ENCODE measurements around the gene PCSK6.

The PCSK6 gene

DNA sequence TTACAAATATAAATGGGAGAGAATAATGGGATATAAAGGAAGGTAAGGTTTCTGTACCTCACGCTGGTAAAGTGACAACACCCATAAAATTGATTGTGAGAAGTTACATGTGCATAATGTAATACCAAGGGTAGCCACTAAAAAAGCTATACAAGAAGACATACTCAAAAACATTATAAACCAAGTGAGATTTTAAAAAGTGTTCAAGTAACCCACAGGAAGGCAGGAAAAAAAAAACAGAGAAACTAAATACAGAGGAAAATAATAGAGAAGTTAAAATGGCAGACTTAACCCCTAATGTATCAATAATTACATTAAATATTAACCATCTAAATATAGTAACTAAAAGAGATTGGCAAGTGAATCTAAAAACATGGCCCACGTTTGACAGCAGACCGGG lies 76.3 kb downstream of the PCSK6 start:
- H3K79me2 ChIP-seq (ENCODE audit: low read length), result no peaks in the 10 kb centered on the region
- no peak overlapping the region for H3K4me3 ChIP-seq (ENCODE audit: low read length)
- H3K4me1 ChIP-seq (ENCODE audit: low read length), result no peaks in the 10 kb centered on the region
- H2AFZ ChIP-seq (ENCODE audit: low read length), result no peak overlapping the region
- H3K9ac ChIP-seq (ENCODE audit: low read length), result no peak overlapping the region
- H3K27me3 ChIP-seq (replicated peaks; ENCODE audit: insufficient read depth, low read length), result no peaks in the 10 kb centered on the region
- no peak overlapping the region for H3K27ac ChIP-seq (ENCODE audit: low read length)
- no peaks in the 10 kb centered on the region for H3K9me2 ChIP-seq (replicated peaks; ENCODE audit: insufficient read depth, low read length)
- DNase-seq, result no peak
- no peaks in the 10 kb centered on the region for H3F3A ChIP-seq (ENCODE audit: insufficient read depth, low read length)
- H3K4me2 ChIP-seq (ENCODE audit: low read depth, low read length), result no peak overlapping the region
- no peaks in the 10 kb centered on the region for H3K36me3 ChIP-seq (replicated peaks; ENCODE audit: insufficient read depth, low read length)
- no peaks in the 10 kb centered on the region for H4K20me1 ChIP-seq (ENCODE audit: insufficient read depth, low read length)
- TF ChIP-seq, protein P1, sequence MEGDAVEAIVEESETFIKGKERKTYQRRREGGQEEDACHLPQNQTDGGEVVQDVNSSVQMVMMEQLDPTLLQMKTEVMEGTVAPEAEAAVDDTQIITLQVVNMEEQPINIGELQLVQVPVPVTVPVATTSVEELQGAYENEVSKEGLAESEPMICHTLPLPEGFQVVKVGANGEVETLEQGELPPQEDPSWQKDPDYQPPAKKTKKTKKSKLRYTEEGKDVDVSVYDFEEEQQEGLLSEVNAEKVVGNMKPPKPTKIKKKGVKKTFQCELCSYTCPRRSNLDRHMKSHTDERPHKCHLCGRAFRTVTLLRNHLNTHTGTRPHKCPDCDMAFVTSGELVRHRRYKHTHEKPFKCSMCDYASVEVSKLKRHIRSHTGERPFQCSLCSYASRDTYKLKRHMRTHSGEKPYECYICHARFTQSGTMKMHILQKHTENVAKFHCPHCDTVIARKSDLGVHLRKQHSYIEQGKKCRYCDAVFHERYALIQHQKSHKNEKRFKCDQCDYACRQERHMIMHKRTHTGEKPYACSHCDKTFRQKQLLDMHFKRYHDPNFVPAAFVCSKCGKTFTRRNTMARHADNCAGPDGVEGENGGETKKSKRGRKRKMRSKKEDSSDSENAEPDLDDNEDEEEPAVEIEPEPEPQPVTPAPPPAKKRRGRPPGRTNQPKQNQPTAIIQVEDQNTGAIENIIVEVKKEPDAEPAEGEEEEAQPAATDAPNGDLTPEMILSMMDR (IDR thresholded peaks at IDR 0.05; ENCODE audit: low read length), result no peak; the same call in 1 of the 2 replicates
- TF ChIP-seq EZH2 (optimal IDR thresholded peaks at IDR 0.05; ENCODE audit: low read depth, low read length) (no peak), EZH2phosphoT487 (IDR thresholded peaks at IDR 0.05; ENCODE audit: low read length) (no peak)
- no peaks in the 10 kb centered on the region for H3K9me3 ChIP-seq (replicated peaks; ENCODE audit: insufficient read depth, low read length)

DNA sequence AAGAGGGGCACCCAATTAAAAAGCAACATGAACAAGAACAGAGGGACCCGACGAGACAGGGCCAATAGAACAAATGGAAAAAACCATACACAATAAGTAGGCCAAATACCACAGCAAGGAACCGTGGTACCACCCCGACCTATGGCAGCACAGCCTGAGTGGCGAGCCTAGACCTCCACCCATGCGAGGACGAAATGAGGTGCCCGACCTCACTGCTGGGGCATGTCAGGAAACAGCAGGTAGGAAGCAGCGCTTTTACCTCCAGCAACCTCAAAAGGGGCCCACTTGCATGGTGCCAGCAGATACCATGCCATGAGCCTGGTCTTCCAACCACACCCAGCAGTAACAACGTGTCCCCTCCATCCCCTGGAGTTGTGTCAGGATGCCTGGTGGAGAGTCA lies 77.9 kb downstream of the PCSK6 start:
- no peaks in the 10 kb centered on the region for H3F3A ChIP-seq (ENCODE audit: insufficient read depth, low read length)
- no peaks in the 10 kb centered on the region for H3K4me1 ChIP-seq (ENCODE audit: low read length)
- no peak overlapping the region for H3K9ac ChIP-seq (ENCODE audit: low read length)
- DNase-seq, result no peak
- H3K36me3 ChIP-seq (replicated peaks; ENCODE audit: insufficient read depth, low read length), result no peaks in the 10 kb centered on the region
- TF ChIP-seq, protein P1 (IDR thresholded peaks at IDR 0.05; ENCODE audit: low read length), result no peak
- no peak for TF ChIP-seq EZH2 (optimal IDR thresholded peaks at IDR 0.05; ENCODE audit: low read depth, low read length)
- no peak for TF ChIP-seq EZH2phosphoT487 (IDR thresholded peaks at IDR 0.05; ENCODE audit: low read length)
- no peaks in the 10 kb centered on the region for H3K9me2 ChIP-seq (replicated peaks; ENCODE audit: insufficient read depth, low read length)
- no peaks in the 10 kb centered on the region for H3K9me3 ChIP-seq (replicated peaks; ENCODE audit: insufficient read depth, low read length)
- no peaks in the 10 kb centered on the region for H3K27me3 ChIP-seq (replicated peaks; ENCODE audit: insufficient read depth, low read length)
- no peak overlapping the region for H3K4me2 ChIP-seq (ENCODE audit: low read depth, low read length)
- H3K79me2 ChIP-seq (ENCODE audit: low read length), result no peaks in the 10 kb centered on the region
- no peaks in the 10 kb centered on the region for H4K20me1 ChIP-seq (ENCODE audit: insufficient read depth, low read length)
- H2AFZ ChIP-seq (ENCODE audit: low read length), result no peak overlapping the region
- H3K27ac ChIP-seq (ENCODE audit: low read length), result no peak overlapping the region
- no peak overlapping the region for H3K4me3 ChIP-seq (ENCODE audit: low read length)

DNA sequence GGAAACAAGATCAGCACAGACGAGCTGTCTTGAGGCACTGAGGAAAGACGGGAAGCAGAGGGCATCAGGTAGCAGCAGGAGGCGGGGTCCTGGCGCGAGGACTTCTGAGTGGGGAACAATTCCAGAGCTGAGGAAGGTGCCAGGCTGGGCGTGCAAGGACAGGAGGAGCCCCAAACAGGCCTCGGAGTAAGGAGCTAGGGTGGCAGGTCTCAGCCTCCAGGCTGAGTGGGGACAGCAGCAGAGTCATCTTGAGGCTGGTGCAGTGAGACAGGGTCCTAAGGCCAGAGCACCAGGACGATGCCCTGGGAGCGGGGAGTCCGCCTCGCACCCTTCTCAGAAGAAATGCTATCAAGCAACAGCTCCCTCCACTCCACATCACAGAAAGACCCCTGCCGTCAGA lies 78.4 kb downstream of the PCSK6 start:
- no peak overlapping the region for H2AFZ ChIP-seq (ENCODE audit: low read length)
- H3K9ac ChIP-seq (ENCODE audit: low read length), result no peak overlapping the region
- no peaks in the 10 kb centered on the region for H3K9me3 ChIP-seq (replicated peaks; ENCODE audit: insufficient read depth, low read length)
- H3K27ac ChIP-seq (ENCODE audit: low read length), result no peak overlapping the region
- H3K27me3 ChIP-seq (replicated peaks; ENCODE audit: insufficient read depth, low read length), result no peaks in the 10 kb centered on the region
- no peaks in the 10 kb centered on the region for H3K4me1 ChIP-seq (ENCODE audit: low read length)
- TF ChIP-seq EZH2phosphoT487 (IDR thresholded peaks at IDR 0.05; ENCODE audit: low read length), result no peak
- no peak for TF ChIP-seq EZH2 (optimal IDR thresholded peaks at IDR 0.05; ENCODE audit: low read depth, low read length)
- TF ChIP-seq, protein P1 (IDR thresholded peaks at IDR 0.05; ENCODE audit: low read length), result no peak
- H3K4me3 ChIP-seq (ENCODE audit: low read length), result no peak overlapping the region
- H3K4me2 ChIP-seq (ENCODE audit: low read depth, low read length), result no peak overlapping the region
- no peaks in the 10 kb centered on the region for H3K9me2 ChIP-seq (replicated peaks; ENCODE audit: insufficient read depth, low read length)
- no peaks in the 10 kb centered on the region for H3K36me3 ChIP-seq (replicated peaks; ENCODE audit: insufficient read depth, low read length)
- no peak for DNase-seq
- no peaks in the 10 kb centered on the region for H3F3A ChIP-seq (ENCODE audit: insufficient read depth, low read length)
- H4K20me1 ChIP-seq (ENCODE audit: insufficient read depth, low read length), result no peaks in the 10 kb centered on the region
- no peaks in the 10 kb centered on the region for H3K79me2 ChIP-seq (ENCODE audit: low read length)

Data from MM.1S (cell line).